Suprapubic skin (tissue), 4 donors: ENCODE results near the gene DPYSL4. TPM values are rescaled to one million over a fixed set of nuclear protein-coding genes. Genes with fewer than 3 reads are reported as not detected.

ENCODE experiments used
- DNase-seq, 2 donors: peaks; one replicate each; pipeline ENCODE4 v3.0.0-alpha.2; 2019; ENCODE audit warnings: low spot score in 2 of 2
- H3K27ac ChIP-seq: fragments of 200-600 bp; sonication (generic); one replicate; pipeline ENCODE4 v1.5.1; 2019
- H3K27me3 ChIP-seq: fragments of 200-600 bp; sonication (generic); one replicate; pipeline ENCODE4 v1.5.1; 2019
- H3K36me3 ChIP-seq: fragments of 200-600 bp; sonication (generic); one replicate; pipeline ENCODE4 v1.5.1; 2019
- H3K4me1 ChIP-seq: fragments of 200-600 bp; sonication (generic); one replicate; pipeline ENCODE4 v1.5.1; 2019
- H3K4me3 ChIP-seq: fragments of 200-600 bp; sonication (generic); one replicate; pipeline ENCODE4 v1.5.1; 2019; ENCODE audit warnings: mild to moderate bottlenecking
- H3K9me3 ChIP-seq: fragments of 200-600 bp; sonication (generic); one replicate; pipeline ENCODE4 v1.5.1; 2019
- EP300 ChIP-seq: sonication (generic); formaldehyde crosslinking; IDR thresholded peaks from one replicate; pipeline ENCODE4 v1.6.1; 2017; ENCODE audit warnings: antibody characterized with exemption
- POLR2A ChIP-seq, 2 donors: fragments of 450-650 bp; IDR thresholded peaks; one replicate each; pipeline ENCODE4 v1.6.1; 2017; ENCODE audit warnings: antibody characterized with exemption in 2 of 2, mild to moderate bottlenecking in 2 of 2, moderate library complexity in 2 of 2
- POLR2AphosphoS5 ChIP-seq, 3 donors: sonication (generic); formaldehyde crosslinking; IDR thresholded peaks; one replicate each; pipeline ENCODE4 v1.6.1; 2017; ENCODE audit warnings: antibody characterized with exemption in 3 of 3
- WGBS: methylation state at CpG from one replicate; pipeline ENCODE4 v1.1.5; 2018; 5-methylcytosine and 5-hydroxymethylcytosine counted together
- total RNA-seq, 4 donors: library from RNA; depleted of rRNA; stranded (reverse); fragments of >200 nt; gene quantifications; one replicate each; pipeline ENCODE4 v1.1.0, GENCODE V29; 2016
- TF ChIP-seq, protein P1 (sequence below), 2 donors: fragments of 200-600 bp in 1 of 2; fragments of 450-650 bp in 1 of 2; sonication (generic) in 1 of 2; IDR thresholded peaks; one replicate each; pipeline ENCODE4 v1.5.1; 2016 to 2019; ENCODE audit warnings: antibody characterized with exemption in 2 of 2, mild to moderate bottlenecking in 1 of 2, moderate library complexity in 1 of 2

The DPYSL4 gene
- total RNA-seq, 4 donors from 2014 or later, result 0.38 to 1.7 (median 0.91) TPM; not detected in 1

DNA sequence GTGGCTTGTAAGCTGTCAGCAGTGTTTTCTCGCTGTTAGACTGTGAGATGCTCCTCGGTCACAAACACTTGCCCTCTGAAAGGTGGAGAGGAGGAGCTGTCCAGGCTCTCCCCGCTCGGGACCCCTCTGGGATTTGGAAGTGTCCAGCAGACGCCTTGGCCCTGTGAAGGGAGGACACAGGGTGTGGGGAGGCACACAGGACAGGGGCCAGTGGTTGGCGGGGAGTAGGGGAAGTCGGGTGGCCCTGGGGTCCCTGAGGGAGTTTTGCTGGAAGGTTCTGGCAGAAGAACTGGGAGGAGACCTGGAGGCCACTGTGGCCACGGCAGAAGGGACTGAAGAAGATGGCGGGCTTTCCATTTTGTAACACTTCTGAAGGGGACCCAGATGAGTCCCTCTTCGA, 47.2 kb upstream of the DPYSL4 start:
- no peak for TF ChIP-seq EP300
- TF ChIP-seq POLR2AphosphoS5 (IDR thresholded peaks at IDR 0.05), result no peak
- TF ChIP-seq, protein P1, sequence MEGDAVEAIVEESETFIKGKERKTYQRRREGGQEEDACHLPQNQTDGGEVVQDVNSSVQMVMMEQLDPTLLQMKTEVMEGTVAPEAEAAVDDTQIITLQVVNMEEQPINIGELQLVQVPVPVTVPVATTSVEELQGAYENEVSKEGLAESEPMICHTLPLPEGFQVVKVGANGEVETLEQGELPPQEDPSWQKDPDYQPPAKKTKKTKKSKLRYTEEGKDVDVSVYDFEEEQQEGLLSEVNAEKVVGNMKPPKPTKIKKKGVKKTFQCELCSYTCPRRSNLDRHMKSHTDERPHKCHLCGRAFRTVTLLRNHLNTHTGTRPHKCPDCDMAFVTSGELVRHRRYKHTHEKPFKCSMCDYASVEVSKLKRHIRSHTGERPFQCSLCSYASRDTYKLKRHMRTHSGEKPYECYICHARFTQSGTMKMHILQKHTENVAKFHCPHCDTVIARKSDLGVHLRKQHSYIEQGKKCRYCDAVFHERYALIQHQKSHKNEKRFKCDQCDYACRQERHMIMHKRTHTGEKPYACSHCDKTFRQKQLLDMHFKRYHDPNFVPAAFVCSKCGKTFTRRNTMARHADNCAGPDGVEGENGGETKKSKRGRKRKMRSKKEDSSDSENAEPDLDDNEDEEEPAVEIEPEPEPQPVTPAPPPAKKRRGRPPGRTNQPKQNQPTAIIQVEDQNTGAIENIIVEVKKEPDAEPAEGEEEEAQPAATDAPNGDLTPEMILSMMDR (IDR thresholded peaks at IDR 0.05), result no peak
- TF ChIP-seq POLR2A (IDR thresholded peaks at IDR 0.05), result no peak

DNA sequence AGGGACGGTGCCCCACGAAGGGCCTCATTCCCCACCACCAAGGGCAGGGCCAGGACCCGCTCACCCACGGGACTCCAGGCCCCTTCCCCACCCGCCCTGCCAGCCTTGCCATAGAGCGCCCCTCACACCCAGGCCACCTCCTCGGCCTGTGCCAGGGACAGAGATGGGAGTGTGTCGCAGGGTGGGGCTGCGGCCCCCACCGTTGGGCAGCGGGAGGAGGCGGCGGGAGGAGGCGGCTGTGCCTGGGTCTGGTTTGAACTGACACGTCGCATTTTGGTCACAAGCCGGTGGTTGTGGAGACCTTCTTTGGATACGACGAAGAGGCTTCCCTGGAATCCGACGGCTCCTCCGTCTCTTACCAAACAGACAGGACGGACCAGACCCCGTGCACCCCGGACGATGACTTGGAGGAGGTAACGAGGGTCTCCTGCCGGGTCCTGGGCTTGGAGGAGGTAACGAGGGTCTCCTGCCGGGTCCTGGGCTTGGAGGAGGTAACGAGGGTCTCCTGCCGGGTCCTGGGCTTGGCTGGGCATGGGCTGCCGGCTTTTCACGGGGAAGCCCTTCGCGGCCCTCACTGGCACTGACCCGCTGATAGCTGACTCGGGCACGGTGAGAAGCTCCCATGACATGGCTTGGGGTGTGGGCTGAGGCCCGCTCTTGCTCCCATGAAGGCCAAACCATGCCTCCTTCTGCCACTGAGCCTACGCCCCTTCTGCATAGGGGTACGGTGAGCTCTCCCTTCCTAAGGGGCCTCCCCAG, 46.4 kb upstream of the DPYSL4 start:
- DNase-seq, result no peak
- Histone ChIP-seq H3K36me3 (no peaks in the 10 kb centered on the region), H3K27ac (no peak overlapping the region), H3K4me1 (peaks cover 3% of the 10 kb centered on the region), H3K27me3 (peaks cover 15% of the 10 kb centered on the region), H3K9me3 (no peaks in the 10 kb centered on the region), H3K4me3 (no peak overlapping the region)
- 86% methylated on average over 30 of the region's 42 CpGs for WGBS
- TF ChIP-seq POLR2AphosphoS5 (IDR thresholded peaks at IDR 0.05) (no peak), EP300 (no peak), POLR2A (IDR thresholded peaks at IDR 0.05) (no peak)
- TF ChIP-seq, protein P1 (IDR thresholded peaks at IDR 0.05), result no peak

More for the DNA sequence above, 47.2 kb upstream of the DPYSL4 start:
- WGBS, result 75% methylated on average over 10 of the region's 10 CpGs
- H3K36me3 ChIP-seq, result no peaks in the 10 kb centered on the region
- no peaks in the 10 kb centered on the region for H3K9me3 ChIP-seq
- H3K27me3 ChIP-seq, result peaks cover 15% of the 10 kb centered on the region
- no peak for DNase-seq
- peaks cover 3% of the 10 kb centered on the region for H3K4me1 ChIP-seq
- H3K4me3 ChIP-seq, result no peak overlapping the region
- H3K27ac ChIP-seq, result no peak overlapping the region

DNA sequence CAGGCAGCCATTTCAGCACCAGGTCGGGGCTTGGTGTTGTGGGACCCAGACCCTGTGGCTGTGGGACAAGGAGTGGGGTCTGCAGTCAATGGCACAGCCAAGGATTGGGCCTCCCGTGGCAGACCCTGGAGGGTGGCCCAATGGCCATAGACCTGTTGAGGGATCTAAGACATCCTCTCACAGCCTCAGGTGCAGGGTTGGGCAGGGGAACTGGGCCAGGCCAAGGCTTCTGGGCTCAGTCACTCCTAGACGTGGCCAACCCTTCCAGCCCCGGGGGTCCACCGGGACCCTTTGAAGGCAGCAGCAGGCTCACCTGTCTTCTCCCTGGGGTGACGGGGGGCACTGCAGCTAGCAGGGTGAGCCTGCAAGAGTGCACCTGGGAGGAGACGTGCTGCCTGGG, 45.7 kb upstream of the DPYSL4 start:
- Histone ChIP-seq H3K9me3 (no peaks in the 10 kb centered on the region), H3K27ac (no peak overlapping the region), H3K4me1 (peaks cover 3% of the 10 kb centered on the region), H3K27me3 (peaks cover 15% of the 10 kb centered on the region), H3K4me3 (no peak overlapping the region), H3K36me3 (no peaks in the 10 kb centered on the region)
- TF ChIP-seq, protein P1 (IDR thresholded peaks at IDR 0.05), result no peak
- no peak for TF ChIP-seq POLR2AphosphoS5 (IDR thresholded peaks at IDR 0.05)
- no peak for TF ChIP-seq POLR2A (IDR thresholded peaks at IDR 0.05)
- WGBS, result 60% methylated on average over 1 of the region's 7 CpGs
- no peak for DNase-seq

DNA sequence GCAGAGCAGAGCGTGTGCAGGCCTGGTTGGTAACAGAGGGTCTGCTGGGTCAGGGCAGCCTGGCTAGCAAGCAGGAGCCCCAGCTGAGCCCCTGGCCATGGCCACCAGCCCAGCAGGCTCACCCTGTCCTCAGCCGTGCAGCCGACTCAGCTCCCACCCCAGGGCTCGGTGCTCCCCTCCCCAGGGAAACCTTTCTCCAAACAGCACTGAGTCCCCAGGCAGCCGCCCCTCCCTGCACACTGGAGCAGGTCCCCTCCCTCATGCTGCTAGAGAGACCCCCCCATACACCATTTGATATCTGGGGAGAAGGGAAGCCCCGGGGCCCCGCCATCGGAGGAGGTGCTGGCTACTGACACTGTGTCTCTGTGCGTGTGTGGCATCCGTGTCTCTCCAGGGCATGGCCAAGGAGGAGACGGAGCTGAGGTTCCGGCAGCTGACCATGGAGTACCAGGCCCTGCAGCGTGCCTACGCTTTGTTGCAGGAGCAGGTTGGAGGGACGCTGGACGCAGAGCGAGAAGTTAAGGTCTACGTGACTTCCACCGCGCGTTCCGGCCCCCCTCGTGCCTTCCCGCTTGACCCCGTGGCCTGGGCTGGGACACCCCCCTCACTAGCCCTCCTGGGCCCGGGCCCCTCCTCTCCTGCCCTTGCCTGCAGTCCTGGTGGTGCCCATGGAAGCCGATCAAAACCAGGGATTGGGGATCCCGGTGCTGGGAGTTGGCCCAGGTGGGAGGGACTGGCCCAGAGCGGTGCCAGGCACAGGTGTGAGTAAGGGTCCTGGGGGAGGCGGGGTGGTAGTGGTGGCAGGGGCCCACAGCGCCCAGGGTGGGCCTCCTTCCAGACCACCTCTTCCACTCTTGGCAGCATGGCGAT, 45.0 kb upstream of the DPYSL4 start:
- WGBS, result 87% methylated on average over 21 of the region's 32 CpGs
- peaks cover 3% of the 10 kb centered on the region for H3K4me1 ChIP-seq

More for the DNA sequence above, 45.0 kb upstream of the DPYSL4 start:
- TF ChIP-seq POLR2AphosphoS5 (IDR thresholded peaks at IDR 0.05) (no peak), EP300 (no peak), POLR2A (IDR thresholded peaks at IDR 0.05) (no peak)
- TF ChIP-seq, protein P1 (IDR thresholded peaks at IDR 0.05), result no peak
- H3K36me3 ChIP-seq, result no peaks in the 10 kb centered on the region
- peaks cover 15% of the 10 kb centered on the region for H3K27me3 ChIP-seq
- H3K4me3 ChIP-seq, result no peak overlapping the region
- H3K27ac ChIP-seq, result no peak overlapping the region
- no peaks in the 10 kb centered on the region for H3K9me3 ChIP-seq
- DNase-seq, result no peak
